Activated T-cell treated with anti-CD3 and anti-CD28 coated beads for 4 hours (primary cell): ENCODE data around the gene ACSL3.

ENCODE experiments used
- DNase-seq: peaks from one replicate; pipeline ENCODE4 v3.0.0-alpha.2; 2020

Gene ACSL3

GRCh38 chr2:222944971-222945740 is 84.3 kb downstream of the ACSL3 start:
- DNase-seq = no peak

GRCh38 chr2:222945887-222946286 is 85.1 kb downstream of the ACSL3 start:
- DNase-seq = no peak

DNA sequence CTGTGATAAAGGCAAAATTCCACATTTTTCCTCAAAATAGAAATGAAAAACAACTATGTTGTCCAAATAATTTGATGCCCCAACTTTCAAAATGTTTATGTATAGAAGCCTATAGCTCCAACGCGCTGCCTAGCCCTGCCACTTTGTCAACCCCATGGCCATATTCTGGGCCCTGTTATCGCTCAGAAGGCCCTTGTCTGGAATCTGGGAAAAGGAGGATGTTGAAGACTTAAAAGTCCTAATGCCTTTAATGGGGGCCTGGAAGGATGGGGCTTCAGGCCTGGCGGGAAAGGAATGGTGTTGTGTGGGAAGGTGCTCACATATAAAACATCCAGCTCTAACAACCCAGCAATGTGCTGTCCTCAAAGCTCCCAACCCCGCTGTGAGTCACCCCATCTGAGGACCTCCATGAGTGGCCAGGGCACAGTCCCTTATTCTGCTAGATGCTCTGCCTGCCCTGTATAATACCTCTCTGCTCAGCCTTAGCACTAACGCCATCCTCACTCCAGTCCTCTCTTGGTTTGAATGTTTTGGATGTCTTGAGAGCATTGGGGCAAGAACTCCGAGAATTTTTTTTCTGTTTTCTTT is 86.0 kb downstream of the ACSL3 start:
- DNase-seq = no peak

- DNase-seq = no peak
These were observed 88.2 kb downstream of the ACSL3 start for GRCh38 chr2:222949073-222949472.

DNA sequence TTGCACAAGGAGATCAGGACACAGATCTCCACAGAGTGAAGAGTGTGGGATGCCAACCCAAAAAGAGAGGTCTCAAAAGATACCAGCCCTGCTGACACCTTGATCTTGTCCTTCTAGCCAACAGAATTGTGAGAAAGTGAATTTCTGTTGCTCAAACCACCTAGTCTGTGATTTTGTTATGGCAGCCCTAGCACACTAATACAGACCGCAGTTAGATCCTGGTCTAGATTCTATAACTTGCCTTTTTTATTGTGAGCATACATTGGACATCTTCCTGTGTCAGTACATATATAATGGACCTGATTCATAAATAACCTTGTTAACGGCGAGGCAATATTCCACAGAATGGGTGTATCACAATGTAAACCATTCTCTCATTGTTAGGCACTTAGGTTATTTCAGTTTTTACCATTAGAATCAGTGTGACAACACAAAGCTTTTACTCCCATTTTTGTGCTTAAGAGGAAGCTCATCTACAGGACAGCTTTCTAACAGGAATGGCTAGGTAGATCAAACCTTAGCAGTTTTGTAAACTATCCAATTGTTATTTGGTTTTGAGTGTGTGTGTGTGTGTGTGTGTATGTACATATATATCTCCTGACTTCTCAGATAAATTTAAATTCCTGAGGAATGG is 89.0 kb downstream of the ACSL3 start:
- no peak for DNase-seq

DNA sequence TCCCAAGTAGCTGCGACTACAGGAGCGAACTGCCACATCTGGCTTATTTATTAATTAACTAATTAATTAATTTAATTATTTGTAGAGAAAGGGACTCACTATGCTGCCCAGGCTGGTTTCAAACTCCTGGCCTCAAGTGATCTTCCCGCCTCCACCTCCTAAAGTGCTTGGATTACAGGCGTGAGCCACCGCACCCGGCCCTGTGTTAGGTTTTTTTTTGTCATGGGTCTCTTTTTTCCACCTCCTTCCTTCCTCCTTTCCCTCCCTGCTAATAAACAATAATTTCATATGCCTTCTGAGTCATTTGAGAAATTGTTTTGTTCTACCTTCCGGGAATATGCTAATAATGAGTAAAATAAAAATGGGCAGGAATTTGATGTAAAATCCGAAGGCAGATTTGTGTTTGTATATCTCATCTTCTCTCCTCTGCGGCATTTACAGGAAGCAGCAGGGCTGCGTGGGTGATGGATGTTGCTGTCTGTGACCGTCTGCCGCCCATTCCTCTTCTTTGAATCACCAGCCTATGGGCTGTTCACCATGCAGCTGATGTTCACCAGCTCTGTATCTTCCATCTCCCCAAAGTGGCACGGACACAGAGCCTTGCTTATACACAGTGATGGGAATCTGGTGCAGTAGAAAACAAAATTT is 89.9 kb downstream of the ACSL3 start:
- no peak for DNase-seq

DNA sequence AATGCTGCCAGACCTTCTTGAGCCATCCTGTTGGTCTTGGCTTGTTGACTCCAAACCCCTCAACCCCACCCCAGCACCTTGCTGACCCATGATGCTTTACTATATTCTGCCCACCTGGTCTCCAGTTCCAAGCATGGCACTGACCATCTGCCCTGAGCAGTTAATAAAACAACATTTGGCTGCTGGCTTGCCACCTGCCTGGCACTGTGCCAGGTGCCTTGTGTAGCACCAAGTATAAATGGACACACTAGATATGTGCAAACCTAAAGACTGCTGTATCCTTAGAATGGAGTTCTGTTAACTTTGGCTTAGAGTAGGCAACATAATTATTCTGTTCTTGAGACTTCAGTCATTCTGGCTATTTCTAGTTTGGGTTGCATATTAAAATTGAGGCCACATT is 91.4 kb downstream of the ACSL3 start:
- no peak for DNase-seq

GRCh38 chr2:222955008-222955407 is 94.2 kb downstream of the ACSL3 start:
- no peak for DNase-seq

DNA sequence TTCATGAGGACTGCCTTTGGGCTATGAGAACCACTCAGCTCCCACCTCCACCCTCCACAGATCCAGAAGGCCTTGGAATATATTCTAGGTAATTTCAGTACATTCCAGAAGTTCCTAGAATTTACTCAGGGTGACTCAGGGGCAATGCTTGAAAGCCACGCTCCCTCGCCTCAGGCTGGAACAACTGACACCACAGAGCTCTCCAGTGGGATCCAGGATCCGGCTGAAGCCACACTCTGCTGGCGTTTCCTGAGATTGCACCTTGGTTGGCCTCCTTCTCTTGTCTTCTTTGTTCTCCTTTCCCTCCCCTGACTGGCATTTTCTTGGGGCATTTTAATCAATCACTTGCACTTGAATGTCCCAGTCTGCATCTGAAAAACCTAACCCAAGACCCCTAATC is 98.5 kb downstream of the ACSL3 start:
- no peak for DNase-seq

DNA sequence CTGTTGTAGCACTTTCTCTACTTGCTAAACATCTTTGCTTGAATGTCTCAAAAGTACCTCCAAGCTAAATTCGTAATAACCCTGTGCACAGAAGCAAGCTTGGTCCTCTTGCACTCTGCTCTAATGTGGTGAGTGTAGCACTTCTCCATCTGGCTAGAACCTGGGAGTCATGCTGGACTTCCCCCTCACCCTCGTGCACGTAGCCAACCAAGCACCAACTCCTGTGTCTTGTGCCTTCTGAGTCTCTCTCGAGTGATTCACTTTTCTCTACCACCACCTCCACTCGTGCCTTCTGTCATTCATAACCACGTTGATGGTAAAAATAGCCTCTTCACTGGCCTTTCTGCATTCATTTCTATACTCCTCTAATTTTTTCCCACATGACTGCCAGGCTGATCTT is 99.3 kb downstream of the ACSL3 start:
- no peak for DNase-seq

DNA sequence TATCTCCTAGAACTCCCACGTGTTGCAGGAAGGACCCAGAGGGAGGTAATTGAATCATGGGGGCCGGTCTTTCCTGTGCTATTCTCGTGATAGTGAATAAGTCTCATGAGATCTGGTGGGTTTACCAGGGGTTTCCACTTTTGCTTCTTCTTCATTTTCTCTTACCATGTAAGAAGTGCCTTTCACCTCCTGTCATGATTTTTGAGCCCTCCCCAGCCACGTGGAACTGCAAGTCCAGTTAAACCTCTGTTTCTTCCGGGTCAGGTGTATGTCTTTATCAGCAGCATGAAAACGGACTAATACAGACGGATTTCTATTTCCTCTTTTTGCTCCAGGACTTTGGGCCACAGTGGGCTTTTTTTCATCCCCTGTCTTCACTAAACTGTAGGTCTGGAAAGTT is 102.8 kb downstream of the ACSL3 start:
- no peak for DNase-seq

DNA sequence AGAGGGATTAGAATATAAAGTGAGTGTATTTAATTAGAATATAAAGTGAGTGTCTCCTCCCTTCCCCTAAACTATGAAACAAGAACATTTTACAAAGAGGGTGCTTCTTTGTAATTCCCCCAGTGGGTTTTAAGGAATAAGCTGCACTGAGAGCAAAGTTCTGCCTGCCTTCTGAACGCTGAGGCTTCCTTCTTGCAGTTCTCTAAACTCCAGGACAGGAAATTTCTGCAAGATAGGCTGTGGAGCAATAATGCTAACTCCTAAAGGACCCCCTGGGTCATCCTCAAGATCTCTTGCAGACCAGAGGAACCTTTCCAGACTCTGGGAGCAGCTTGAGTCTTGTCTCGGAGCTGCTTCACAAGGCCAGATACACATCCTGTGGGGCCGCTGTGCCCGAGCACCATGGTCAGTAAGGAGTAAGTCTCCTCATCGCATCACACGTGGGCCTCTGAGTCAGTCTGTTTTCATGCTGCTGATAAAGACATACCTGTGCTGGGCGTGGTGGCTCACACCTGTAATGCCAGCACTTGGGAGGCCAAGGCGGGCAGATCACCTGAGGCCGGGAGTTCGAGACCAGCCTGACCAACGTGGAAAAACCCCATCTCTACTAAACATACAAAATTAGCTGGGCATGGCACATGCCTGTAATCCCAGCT is 103.7 kb downstream of the ACSL3 start:
- DNase-seq = no peak

- no peak for DNase-seq
These were observed 104.7 kb downstream of the ACSL3 start for GRCh38 chr2:222965555-222965954.

GRCh38 chr2:222968550-222969155 is 107.8 kb downstream of the ACSL3 start:
- no peak for DNase-seq

- DNase-seq = no peak
These were observed 108.7 kb downstream of the ACSL3 start for GRCh38 chr2:222969491-222969890.

- no peak for DNase-seq
These were observed 111.6 kb downstream of the ACSL3 start for GRCh38 chr2:222972420-222972819.

GRCh38 chr2:222973237-222973636 is 112.4 kb downstream of the ACSL3 start:
- no peak for DNase-seq

- no peak for DNase-seq
These were observed 112.9 kb downstream of the ACSL3 start for GRCh38 chr2:222973733-222974132.

GRCh38 chr2:222976521-222977061 is 115.8 kb downstream of the ACSL3 start:
- DNase-seq = no peak

GRCh38 chr2:222977121-222977520 is 116.3 kb downstream of the ACSL3 start:
- DNase-seq = no peak

DNA sequence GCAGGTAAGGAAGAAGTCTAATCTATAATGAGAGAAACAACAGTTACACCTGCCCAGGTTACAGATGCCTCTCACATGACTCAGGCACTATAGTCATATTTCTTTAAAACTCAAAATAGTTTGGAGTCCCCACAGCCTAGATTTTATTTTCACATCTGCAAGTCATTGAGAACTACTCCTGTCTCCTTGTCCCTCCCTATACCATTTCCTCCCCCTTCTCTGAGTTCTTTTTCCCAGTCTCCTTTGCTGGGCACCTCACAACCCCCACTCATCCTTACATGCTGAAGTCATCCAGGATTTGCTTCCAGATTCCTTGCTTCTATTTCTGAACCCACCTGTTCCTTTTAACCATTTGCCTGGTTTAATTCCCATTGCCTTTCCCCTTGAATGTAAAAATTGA is 118.0 kb downstream of the ACSL3 start:
- DNase-seq = no peak

DNA sequence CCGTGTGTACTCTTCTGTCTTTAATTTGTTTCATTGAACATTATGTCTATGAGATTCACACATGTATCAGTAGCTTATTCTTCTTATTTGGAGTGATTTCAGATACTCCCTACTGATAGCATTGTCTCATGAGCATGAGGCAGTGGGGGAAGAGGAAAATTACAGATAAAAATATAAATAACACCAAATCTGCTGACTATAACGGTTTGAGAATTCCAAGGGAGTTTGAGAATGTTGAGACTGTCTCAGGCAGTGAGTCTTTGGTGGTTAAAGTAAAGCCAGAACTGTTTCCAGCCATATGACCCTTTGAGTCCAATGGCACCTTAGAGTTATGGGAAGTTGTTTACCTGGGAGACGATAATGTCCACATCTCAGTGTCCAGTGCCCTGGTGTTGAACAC is 118.6 kb downstream of the ACSL3 start:
- no peak for DNase-seq
